Coronary artery (tissue), 2 donors: ENCODE measurements around the gene TRIM3.

Experiments
- DNase-seq: peaks from one replicate; pipeline ENCODE4 v3.0.0-alpha.2; 2017; ENCODE audit warnings: low spot score
- H3K27ac ChIP-seq, 2 donors: fragments of 200-600 bp; sonication (generic); one replicate each; pipeline ENCODE4 v1.5.1; 2016 to 2019
- H3K4me3 ChIP-seq: fragments of 200-600 bp; sonication (generic); 2 replicates; pipeline ENCODE4 v1.5.1; 2016; ENCODE audit warnings: mild to moderate bottlenecking, moderate library complexity
- CTCF ChIP-seq: fragments of 200-600 bp; sonication (generic); IDR thresholded peaks from one replicate; pipeline ENCODE4 v1.5.1; 2019; ENCODE audit warnings: antibody characterized with exemption

Gene TRIM3

GRCh38 chr11:6502382-6502781 lies 28.6 kb upstream of the TRIM3 start:
- DNase-seq: no peak
- H3K4me3 ChIP-seq: no peak overlapping the region
- H3K27ac ChIP-seq: no peak overlapping the region
- TF ChIP-seq CTCF: no peak

GRCh38 chr11:6498544-6498943 lies 24.8 kb upstream of the TRIM3 start:
- Histone ChIP-seq H3K4me3 (no peak overlapping the region), H3K27ac (peak overlapping the region in 1 of 2 donors; percentile 43)
- DNase-seq: no peak
- TF ChIP-seq CTCF: no peak

GRCh38 chr11:6498121-6498520 lies 24.4 kb upstream of the TRIM3 start:
- peak overlapping the region; percentile 43 to 52 for H3K27ac ChIP-seq
- no peak for DNase-seq
- H3K4me3 ChIP-seq: no peak overlapping the region
- TF ChIP-seq CTCF: no peak

GRCh38 chr11:6497069-6497839 lies 23.5 kb upstream of the TRIM3 start, which contains the start of gene DNHD1:
TSS of gene DNHD1 (plus strand) at chr11:6497280. CDS start at chr11:6498216, 936 bp downstream.
- TF ChIP-seq CTCF: no peak
- peak within 1 kb of the TSS; percentile 44 for H3K4me3 ChIP-seq
- DNase-seq: no peak
- peak within 1 kb of the TSS; percentile 43 to 52 for H3K27ac ChIP-seq

GRCh38 chr11:6489306-6489705 lies 15.6 kb upstream of the TRIM3 start:
- no peak for TF ChIP-seq CTCF
- H3K4me3 ChIP-seq: no peak overlapping the region
- no peak for DNase-seq
- no peak overlapping the region for H3K27ac ChIP-seq

- H3K27ac ChIP-seq: no peak overlapping the region
- no peak for TF ChIP-seq CTCF
Measured at GRCh38 chr11:6488821-6489220, 15.1 kb upstream of the TRIM3 start.

GRCh38 chr11:6488342-6488741 lies 14.6 kb upstream of the TRIM3 start:
- Histone ChIP-seq H3K27ac (no peak overlapping the region), H3K4me3 (no peak overlapping the region)
- TF ChIP-seq CTCF: no peak

More at GRCh38 chr11:6488821-6489220, 15.1 kb upstream of the TRIM3 start:
- DNase-seq: no peak
- no peak overlapping the region for H3K4me3 ChIP-seq

More at GRCh38 chr11:6488342-6488741, 14.6 kb upstream of the TRIM3 start:
- no peak for DNase-seq
